HEK293T (cell line): ENCODE results near the gene LDHA.

Experiments used
- CTCF ChIA-PET: fragments of 350-600 bp; formaldehyde crosslinking; extraction: SDS; loops from one replicate; lab custom pipeline; 2021; ENCODE audit warnings: antibody characterized with exemption, inconsistent platforms; lab: Yijun Ruan, JAX
- POLR2A ChIA-PET: fragments of 350-600 bp; formaldehyde crosslinking; extraction: SDS; loops from one replicate; lab custom pipeline; 2020; ENCODE audit warnings: antibody characterized with exemption, inconsistent platforms; lab: Yijun Ruan, JAX
- DNase-seq: peaks from one replicate; pipeline ENCODE4 v3.0.0; 2012; ENCODE audit warnings: mixed read lengths; ENCODE audit errors: extremely low spot score
- ARNT ChIP-seq: fragments of 450-650 bp; IDR thresholded peaks from 2 replicates; pipeline ENCODE4 v1.6.1; 2017; ENCODE audit warnings: mild to moderate bottlenecking
- BHLHE40 ChIP-seq: fragments of 450-650 bp; IDR thresholded peaks from 2 replicates; pipeline ENCODE4 v1.6.1; 2016; ENCODE audit warnings: mild to moderate bottlenecking, moderate library complexity, borderline replicate concordance
- CTBP1 ChIP-seq: fragments of 450-650 bp; IDR thresholded peaks from 2 replicates; pipeline ENCODE4 v1.6.1; 2016; ENCODE audit warnings: borderline replicate concordance
- ELF4 ChIP-seq: fragments of 450-650 bp; IDR thresholded peaks from 2 replicates; pipeline ENCODE4 v1.6.1; 2017; ENCODE audit warnings: antibody characterized with exemption
- FOXA1 ChIP-seq: fragments of 450-650 bp; IDR thresholded peaks from 2 replicates; pipeline ENCODE4 v1.6.1; 2016; ENCODE audit warnings: mild to moderate bottlenecking
- FOXK2 ChIP-seq: fragments of 450-650 bp; IDR thresholded peaks from 2 replicates; pipeline ENCODE4 v1.6.1; 2016; ENCODE audit warnings: mild to moderate bottlenecking
- FOXM1 ChIP-seq: fragments of 450-650 bp; IDR thresholded peaks from 2 replicates; pipeline ENCODE4 v1.6.1; 2017; ENCODE audit warnings: mild to moderate bottlenecking, borderline replicate concordance
- HDGF ChIP-seq: fragments of 450-650 bp; IDR thresholded peaks from 2 replicates; pipeline ENCODE4 v1.6.1; 2017; ENCODE audit warnings: antibody characterized with exemption, borderline replicate concordance
- L3MBTL2 ChIP-seq: fragments of 450-650 bp; conservative IDR thresholded peaks from 2 replicates; pipeline ENCODE4 v1.6.1; 2016; ENCODE audit warnings: mild to moderate bottlenecking
- LEF1 ChIP-seq: fragments of 450-650 bp; IDR thresholded peaks from 2 replicates; pipeline ENCODE4 v1.6.1; 2017; ENCODE audit warnings: mild to moderate bottlenecking, borderline replicate concordance
- NFRKB ChIP-seq: fragments of 450-650 bp; IDR thresholded peaks from 2 replicates; pipeline ENCODE4 v1.6.1; 2016; ENCODE audit warnings: mild to moderate bottlenecking, moderate library complexity
- PKNOX1 ChIP-seq: fragments of 450-650 bp; IDR thresholded peaks from 2 replicates; pipeline ENCODE4 v1.6.1; 2016
- SP1 ChIP-seq: fragments of 450-650 bp; IDR thresholded peaks from 2 replicates; pipeline ENCODE4 v1.6.1; 2017
- SUZ12 ChIP-seq: fragments of 450-650 bp; IDR thresholded peaks from 2 replicates; pipeline ENCODE4 v1.6.1; 2016; ENCODE audit warnings: mild to moderate bottlenecking
- TARDBP ChIP-seq: fragments of 450-650 bp; IDR thresholded peaks from 2 replicates; pipeline ENCODE4 v1.6.1; 2016
- ZNF384 ChIP-seq: fragments of 450-650 bp; IDR thresholded peaks from 2 replicates; pipeline ENCODE4 v1.6.1; 2016

The LDHA gene

DNA sequence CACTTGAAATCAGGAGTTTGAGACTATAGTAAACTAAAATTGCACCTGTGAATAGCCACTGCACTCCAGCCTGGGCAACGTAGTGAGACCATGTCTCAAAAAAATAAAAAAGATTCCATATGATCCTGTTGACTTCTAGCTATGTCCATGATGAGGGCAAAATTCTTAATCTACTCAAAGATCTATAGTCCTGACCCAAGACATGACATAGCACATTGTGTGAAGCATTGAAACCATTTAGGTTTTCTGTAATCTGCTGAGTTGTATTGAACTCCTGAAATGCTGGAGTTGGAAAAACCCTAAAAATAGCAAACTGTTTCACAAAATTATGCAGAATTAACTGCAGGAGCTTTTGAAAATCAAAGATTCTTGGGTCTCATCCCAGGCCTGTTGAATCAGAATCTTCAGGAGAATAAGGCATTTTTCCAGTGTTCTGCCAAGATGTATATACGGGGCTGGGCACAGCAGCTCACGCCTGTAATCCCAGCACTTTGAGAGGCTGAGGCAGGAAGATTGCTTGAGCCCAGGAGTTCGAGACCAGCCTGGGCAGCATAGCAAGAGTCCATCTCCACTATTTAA is 29.8 kb upstream of the LDHA start:
- no peak for TF ChIP-seq CTBP1
- no peak for TF ChIP-seq PKNOX1
- TF ChIP-seq SUZ12, result no peak
- no peak for TF ChIP-seq L3MBTL2
- no peak for TF ChIP-seq SP1
- no peak for TF ChIP-seq TARDBP
- no peak for TF ChIP-seq NFRKB
- no peak for TF ChIP-seq LEF1
- no peak for TF ChIP-seq FOXM1
- TF ChIP-seq HDGF, result no peak
- TF ChIP-seq FOXA1, result no peak
- TF ChIP-seq FOXK2, result no peak
- TF ChIP-seq ARNT, result no peak
- TF ChIP-seq ZNF384, result no peak
- no peak for TF ChIP-seq BHLHE40
- no peak for TF ChIP-seq ELF4
- ChIA-PET CTCF (no interaction called here), POLR2A (interaction anchor here (3.0 kb wide), 1 partner anchor 31 kb away, joined by 16 read pairs; the partner anchor contains the start of gene LDHA)
- DNase-seq, result no peak

DNA sequence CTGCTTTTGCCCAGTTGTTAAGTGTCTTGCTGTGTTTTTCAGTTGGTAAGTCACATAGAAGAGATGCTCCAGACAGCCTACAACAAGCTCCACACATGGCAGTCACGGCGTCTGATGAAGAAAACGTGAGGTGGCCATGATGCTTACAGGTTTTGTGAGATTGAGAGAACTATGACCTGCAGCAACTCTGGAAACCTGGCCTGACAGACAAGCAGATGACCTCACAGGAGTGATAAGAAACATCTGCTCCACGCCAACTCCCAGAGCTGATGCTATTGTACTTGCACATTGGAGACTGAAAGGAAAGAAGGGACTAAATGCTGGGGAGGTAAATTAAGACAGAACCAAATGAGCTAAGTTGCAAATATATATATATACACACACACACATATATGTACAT is 28.6 kb upstream of the LDHA start:
- DNase-seq, result no peak
- TF ChIP-seq L3MBTL2 (no peak), SUZ12 (no peak), LEF1 (no peak)
- ChIA-PET CTCF (no interaction called here), POLR2A (interaction anchor here (3.0 kb wide), 1 partner anchor 29 kb away, joined by 16 read pairs; the partner anchor contains the start of gene LDHA)

- CTCF ChIA-PET, result no interaction called here
- POLR2A ChIA-PET, result interaction anchor here (3.0 kb wide), 1 partner anchor 29 kb away, joined by 16 read pairs; the partner anchor contains the start of gene LDHA
- TF ChIP-seq ZNF384 (no peak), BHLHE40 (no peak), SP1 (no peak), PKNOX1 (no peak), FOXK2 (no peak), FOXM1 (no peak), TARDBP (no peak), FOXA1 (no peak), L3MBTL2 (no peak), ELF4 (no peak), ARNT (no peak), LEF1 (no peak)
- DNase-seq, result no peak
Measured at GRCh38 chr11:18366286-18366685, 28.1 kb upstream of the LDHA start.

GRCh38 chr11:18367431-18367830 is 26.9 kb upstream of the LDHA start:
- no peak for TF ChIP-seq PKNOX1
- TF ChIP-seq L3MBTL2, result no peak
- TF ChIP-seq FOXA1, result no peak
- no peak for TF ChIP-seq ARNT
- DNase-seq, result no peak
- POLR2A ChIA-PET, result no interaction called here
- CTCF ChIA-PET, result no interaction called here

DNA sequence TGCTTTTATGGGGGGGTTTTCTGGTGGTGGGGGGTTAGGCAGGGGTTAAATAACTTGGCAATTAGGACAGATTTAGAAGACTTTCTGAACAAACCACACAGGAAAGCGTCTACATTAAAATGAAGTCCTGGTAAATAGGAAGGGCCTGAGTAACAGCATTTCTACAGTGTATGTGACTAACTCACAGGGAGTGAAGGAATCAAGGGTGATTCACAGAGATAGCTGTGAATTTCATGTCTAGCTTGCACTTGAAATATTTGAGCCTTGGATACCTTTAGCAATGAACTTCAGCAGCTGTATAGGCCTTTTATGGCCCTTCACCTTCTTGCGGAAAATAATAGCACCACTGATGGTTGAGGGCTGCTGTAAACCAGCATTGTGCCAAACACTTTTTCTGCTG is 26.1 kb upstream of the LDHA start:
- ChIA-PET POLR2A (no interaction called here), CTCF (no interaction called here)
- DNase-seq, result no peak
- TF ChIP-seq SP1 (no peak), NFRKB (no peak), FOXA1 (no peak), FOXK2 (no peak), ZNF384 (no peak), BHLHE40 (no peak), LEF1 (no peak), ELF4 (no peak), SUZ12 (no peak), L3MBTL2 (no peak), CTBP1 (no peak), PKNOX1 (no peak), HDGF (no peak), TARDBP (no peak), ARNT (no peak), FOXM1 (no peak)

DNA sequence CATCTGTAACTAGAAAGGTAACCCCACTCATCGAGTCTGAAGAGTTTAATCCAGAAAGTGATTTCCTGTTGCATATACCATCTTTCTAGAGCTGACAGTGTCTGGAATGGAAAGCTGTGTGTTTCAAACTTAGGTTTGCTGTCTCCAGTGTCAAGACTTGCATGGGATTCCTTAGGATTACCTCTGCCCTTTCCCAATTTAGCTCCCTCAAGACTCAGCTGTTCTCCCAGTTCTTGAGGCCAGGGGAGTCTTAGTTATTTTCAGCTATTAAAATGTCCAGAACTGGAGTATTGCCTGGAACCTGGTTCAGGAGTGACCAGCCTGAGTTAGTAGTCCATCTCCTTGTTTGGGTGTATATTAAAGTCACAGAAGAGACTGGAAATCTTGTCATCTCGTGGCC is 25.0 kb upstream of the LDHA start:
- CTCF ChIA-PET, result no interaction called here
- no peak for DNase-seq
- no peak for TF ChIP-seq NFRKB
- no peak for TF ChIP-seq SUZ12
- TF ChIP-seq BHLHE40, result no peak
- no peak for TF ChIP-seq L3MBTL2
- no peak for TF ChIP-seq TARDBP
- no peak for TF ChIP-seq LEF1
- no peak for TF ChIP-seq HDGF
- TF ChIP-seq SP1, result no peak
- TF ChIP-seq ZNF384, result no peak
- TF ChIP-seq PKNOX1, result no peak
- no peak for TF ChIP-seq FOXK2
- no peak for TF ChIP-seq ARNT
- TF ChIP-seq CTBP1, result no peak
- no peak for TF ChIP-seq FOXM1
- no peak for TF ChIP-seq ELF4
- TF ChIP-seq FOXA1, result no peak
- POLR2A ChIA-PET, result no interaction called here
